ENCODE results near the gene PEAK3. TPM values are rescaled to one million over a fixed set of nuclear protein-coding genes. Genes with fewer than 3 reads are reported as not detected.

PEAK3 gene
- total and polyA plus RNA-seq, 4 donors: 0.88 to 1.5 (median 0.93) TPM; not detected in 1

DNA sequence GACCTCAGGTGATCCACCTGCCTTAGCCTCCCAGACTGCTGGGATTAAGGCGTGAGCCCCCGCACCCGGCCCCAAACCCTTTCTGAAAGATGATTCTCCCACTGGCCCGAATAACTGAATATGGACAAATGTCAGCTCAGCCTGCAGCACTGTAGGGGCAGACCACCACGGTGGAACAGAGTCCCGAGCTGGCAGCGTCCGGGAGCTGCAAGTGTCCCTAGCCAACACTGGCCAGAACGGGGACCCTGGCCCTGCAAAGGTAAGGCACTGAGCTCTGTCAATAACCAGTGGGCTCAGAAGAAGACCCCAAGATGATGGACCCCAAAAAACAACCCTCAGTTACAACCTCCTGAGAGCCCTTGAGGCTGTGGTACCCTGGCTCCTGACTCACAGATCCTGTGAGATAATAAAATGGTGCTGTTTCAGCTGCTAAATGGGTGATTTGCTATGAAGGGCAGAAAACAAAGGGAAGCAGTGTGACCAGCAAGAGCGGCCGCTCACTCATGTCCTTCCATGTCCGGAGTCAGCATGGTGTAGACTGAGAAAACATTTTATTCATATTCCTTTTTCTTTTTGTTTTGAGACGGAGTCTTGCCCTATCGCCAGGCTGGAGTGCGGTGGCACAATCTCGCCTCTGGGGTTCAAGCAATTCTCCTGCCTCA is 44.9 kb upstream of the PEAK3 start:
- no peak for ATAC-seq (ENCODE audit: low FRiP score)
- no peak overlapping the region for H3K4me3 ChIP-seq (ENCODE audit: low read length in 2 of 2)
- no peaks in the 10 kb centered on the region for H3K9me3 ChIP-seq (ENCODE audit: control insufficient read depth, low read length)
- H3K27ac ChIP-seq (ENCODE audit: low read depth in 1 of 2, low read length in 2 of 2): no peak overlapping the region
- DNase-seq: no peak
- 85 to 89% methylated on average over 16 of the region's 16 CpGs for WGBS, 2 donors
- intact Hi-C loops (cut with DNase I): loop anchor here in 1 of 2 donors (5.0 kb wide), 1 partner anchor 60 kb away; no protein-coding TSS in a partner anchor
- no peaks in the 10 kb centered on the region for H3K27me3 ChIP-seq (ENCODE audit: control insufficient read depth in 1 of 2, insufficient read depth in 2 of 2, low read length in 1 of 2)
- H3K4me1 ChIP-seq (ENCODE audit: control insufficient read depth in 1 of 2, insufficient read depth in 2 of 2, low read length in 2 of 2): no peaks in the 10 kb centered on the region
- no peaks in the 10 kb centered on the region for H3K36me3 ChIP-seq (ENCODE audit: control insufficient read depth in 1 of 2, insufficient read depth in 2 of 2, low read length in 1 of 2)

DNA sequence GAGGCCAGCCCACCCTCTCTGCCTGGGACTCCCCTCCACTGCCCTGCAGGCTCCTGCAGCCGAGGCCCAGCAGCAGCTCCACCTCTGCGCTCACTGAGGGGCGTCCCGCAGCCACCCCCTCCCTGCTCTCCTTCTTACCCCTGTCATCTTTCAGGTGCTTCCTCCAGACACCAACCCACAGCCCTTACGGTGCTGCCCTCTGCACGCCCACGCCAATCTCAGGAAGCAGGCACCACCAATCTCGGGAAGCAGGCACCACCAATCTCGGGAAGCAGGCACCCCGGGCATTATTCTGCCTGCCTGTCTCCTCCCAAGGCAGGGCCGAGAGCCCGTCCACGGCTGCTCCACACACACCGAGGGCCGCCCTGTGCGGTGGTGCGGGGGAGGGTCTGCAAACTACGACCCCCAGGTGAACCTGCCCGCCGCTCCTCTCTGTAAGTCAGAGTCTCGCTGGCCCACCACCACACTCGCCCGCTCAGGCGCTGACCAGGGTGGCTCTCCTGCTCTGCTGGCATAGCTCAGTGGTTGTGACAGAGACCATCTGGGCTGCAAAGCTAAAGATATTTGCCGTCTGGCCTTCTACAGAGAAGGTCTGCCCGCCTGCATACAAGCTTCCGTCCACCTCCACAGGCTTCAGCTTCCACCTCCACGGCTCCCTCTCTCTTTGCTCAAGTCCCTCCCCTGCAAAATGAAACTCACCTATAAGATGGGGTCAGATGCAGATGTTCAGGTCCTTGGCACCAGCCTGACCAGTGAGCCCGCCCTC is 43.5 kb upstream of the PEAK3 start:
- WGBS, 2 donors: 82% methylated on average over 29 of the region's 29 CpGs
- ATAC-seq (ENCODE audit: low FRiP score) (no peak), DNase-seq (no peak)
- no peak overlapping the region for H3K4me3 ChIP-seq (ENCODE audit: low read length in 2 of 2)
- intact Hi-C loops (cut with DNase I): loop anchor here in 1 of 2 donors (5.0 kb wide), 1 partner anchor 58 kb away; no protein-coding TSS in a partner anchor
- no peaks in the 10 kb centered on the region for H3K9me3 ChIP-seq (ENCODE audit: control insufficient read depth, low read length)
- no peak overlapping the region for H3K27ac ChIP-seq (ENCODE audit: low read depth in 1 of 2, low read length in 2 of 2)
- no peaks in the 10 kb centered on the region for H3K4me1 ChIP-seq (ENCODE audit: control insufficient read depth in 1 of 2, insufficient read depth in 2 of 2, low read length in 2 of 2)
- no peaks in the 10 kb centered on the region for H3K27me3 ChIP-seq (ENCODE audit: control insufficient read depth in 1 of 2, insufficient read depth in 2 of 2, low read length in 1 of 2)
- no peaks in the 10 kb centered on the region for H3K36me3 ChIP-seq (ENCODE audit: control insufficient read depth in 1 of 2, insufficient read depth in 2 of 2, low read length in 1 of 2)

DNA sequence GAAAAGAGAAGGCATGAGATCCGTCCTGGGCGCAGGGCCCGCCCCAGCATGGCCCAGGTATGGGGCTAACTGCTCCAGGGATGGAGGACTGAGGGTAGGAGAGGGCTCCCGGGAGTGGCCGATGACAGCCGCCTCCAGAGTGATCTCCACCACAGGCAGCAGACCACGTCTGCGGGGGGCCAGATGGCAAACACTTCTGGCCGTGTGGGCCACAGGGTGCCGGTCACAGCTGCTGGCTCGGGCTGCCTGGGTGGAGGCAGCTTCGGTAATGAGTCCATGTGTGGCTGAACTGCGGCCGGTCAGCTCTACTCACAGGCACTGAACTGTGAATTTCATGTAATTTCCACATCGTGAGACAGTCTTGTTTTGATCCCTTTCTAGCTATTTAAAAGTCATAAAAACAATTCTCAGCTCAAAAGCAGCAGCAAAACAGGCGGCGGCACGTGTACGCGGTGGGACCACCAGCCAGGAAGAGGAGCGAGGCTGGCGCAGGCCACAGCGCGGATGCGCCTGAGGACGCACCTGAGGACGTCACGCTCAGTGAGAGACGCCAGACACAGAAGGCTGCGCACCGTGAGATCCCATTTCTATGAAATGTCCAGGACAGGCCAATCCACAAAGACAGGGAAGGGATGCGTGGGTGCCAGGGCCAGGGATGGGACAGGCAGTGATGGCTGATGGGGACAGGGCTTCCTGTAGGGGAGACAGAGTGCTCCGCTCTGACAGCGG is 42.4 kb upstream of the PEAK3 start:
- H3K27ac ChIP-seq (ENCODE audit: low read depth in 1 of 2, low read length in 2 of 2): no peak overlapping the region
- H3K36me3 ChIP-seq (ENCODE audit: control insufficient read depth in 1 of 2, insufficient read depth in 2 of 2, low read length in 1 of 2): no peaks in the 10 kb centered on the region
- ATAC-seq (ENCODE audit: low FRiP score): no peak
- WGBS, 2 donors: 86 to 88% methylated on average over 34 of the region's 34 CpGs
- H3K27me3 ChIP-seq (ENCODE audit: control insufficient read depth in 1 of 2, insufficient read depth in 2 of 2, low read length in 1 of 2): no peaks in the 10 kb centered on the region
- no peak for DNase-seq
- no peaks in the 10 kb centered on the region for H3K4me1 ChIP-seq (ENCODE audit: control insufficient read depth in 1 of 2, insufficient read depth in 2 of 2, low read length in 2 of 2)
- intact Hi-C loops (cut with DNase I): no loop called here
- no peak overlapping the region for H3K4me3 ChIP-seq (ENCODE audit: low read length in 2 of 2)
- H3K9me3 ChIP-seq (ENCODE audit: control insufficient read depth, low read length): no peaks in the 10 kb centered on the region

DNA sequence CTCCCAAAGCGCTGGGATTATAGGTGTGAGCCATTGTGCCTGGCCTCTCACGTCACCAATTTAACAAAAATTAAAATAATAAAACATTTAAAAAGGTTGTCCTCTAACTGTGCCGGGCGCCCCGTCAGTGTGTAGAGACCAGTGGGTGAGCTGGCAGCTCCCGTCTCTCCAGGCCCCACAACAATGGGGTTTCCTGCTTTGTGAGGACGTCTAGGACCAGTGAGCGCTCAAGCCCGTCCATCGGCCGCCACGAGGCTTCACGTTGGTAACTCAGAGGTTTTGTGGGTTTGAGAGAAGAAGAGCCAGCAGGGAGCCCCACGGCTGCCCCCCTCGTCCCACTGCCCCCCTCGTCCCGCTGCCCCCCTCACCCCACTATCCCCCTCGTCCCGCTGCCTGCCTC is 41.7 kb upstream of the PEAK3 start:
- Histone ChIP-seq H3K9me3 (ENCODE audit: control insufficient read depth, low read length) (no peaks in the 10 kb centered on the region), H3K36me3 (ENCODE audit: control insufficient read depth in 1 of 2, insufficient read depth in 2 of 2, low read length in 1 of 2) (no peaks in the 10 kb centered on the region), H3K27me3 (ENCODE audit: control insufficient read depth in 1 of 2, insufficient read depth in 2 of 2, low read length in 1 of 2) (no peaks in the 10 kb centered on the region), H3K4me3 (ENCODE audit: low read length in 2 of 2) (no peak overlapping the region), H3K4me1 (ENCODE audit: control insufficient read depth in 1 of 2, insufficient read depth in 2 of 2, low read length in 2 of 2) (no peaks in the 10 kb centered on the region), H3K27ac (ENCODE audit: low read depth in 1 of 2, low read length in 2 of 2) (no peak overlapping the region)
- 91 to 93% methylated on average over 19 of the region's 19 CpGs for WGBS, 2 donors
- DNase-seq (no peak), ATAC-seq (ENCODE audit: low FRiP score) (no peak)
- intact Hi-C loops (cut with DNase I): no loop called here

DNA sequence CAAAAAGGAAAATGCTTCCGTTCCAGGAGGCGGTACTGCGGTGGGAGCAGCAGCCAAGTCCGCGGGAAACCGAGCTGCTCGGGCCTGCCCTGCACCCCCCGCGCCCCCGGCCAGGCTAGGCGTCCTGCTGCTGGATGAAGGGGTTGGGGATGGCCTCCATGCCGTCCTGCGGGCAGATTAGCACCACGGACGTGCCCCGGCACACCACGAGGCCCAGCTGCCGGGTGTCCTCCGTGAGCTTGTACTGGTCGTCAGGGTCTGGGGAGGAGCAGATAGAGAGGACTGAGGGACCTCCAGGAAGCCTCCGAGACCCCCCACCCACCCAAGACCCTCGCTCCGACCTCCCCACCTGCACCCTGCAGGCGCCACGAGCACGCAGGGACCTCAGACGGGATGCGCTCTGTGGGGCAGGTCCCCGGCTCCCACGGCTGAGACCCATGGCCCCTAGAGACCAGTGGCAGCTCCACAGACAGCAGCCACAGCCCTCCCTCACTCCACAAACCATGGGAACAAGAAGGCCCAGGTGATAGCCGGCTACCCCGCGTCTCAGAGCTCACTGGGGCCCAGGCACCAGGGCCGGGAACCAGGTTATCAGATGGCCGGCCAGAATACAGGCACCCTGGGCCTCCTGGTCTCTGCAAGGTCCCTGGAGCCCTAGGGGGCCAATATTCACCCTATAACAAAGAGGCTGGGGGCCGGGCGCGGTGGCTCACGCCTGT is 39.7 kb upstream of the PEAK3 start:
- DNase-seq (no peak), ATAC-seq (ENCODE audit: low FRiP score) (no peak)
- Histone ChIP-seq H3K4me1 (ENCODE audit: control insufficient read depth in 1 of 2, insufficient read depth in 2 of 2, low read length in 2 of 2) (no peaks in the 10 kb centered on the region), H3K36me3 (ENCODE audit: control insufficient read depth in 1 of 2, insufficient read depth in 2 of 2, low read length in 1 of 2) (no peaks in the 10 kb centered on the region), H3K27me3 (ENCODE audit: control insufficient read depth in 1 of 2, insufficient read depth in 2 of 2, low read length in 1 of 2) (no peaks in the 10 kb centered on the region), H3K4me3 (ENCODE audit: low read length in 2 of 2) (no peak overlapping the region), H3K9me3 (ENCODE audit: control insufficient read depth, low read length) (no peaks in the 10 kb centered on the region), H3K27ac (ENCODE audit: low read depth in 1 of 2, low read length in 2 of 2) (no peak overlapping the region)
- WGBS, 2 donors: 87 to 90% methylated on average over 38 to 39 of the region's 39 CpGs
- intact Hi-C loops (cut with DNase I): no loop called here

DNA sequence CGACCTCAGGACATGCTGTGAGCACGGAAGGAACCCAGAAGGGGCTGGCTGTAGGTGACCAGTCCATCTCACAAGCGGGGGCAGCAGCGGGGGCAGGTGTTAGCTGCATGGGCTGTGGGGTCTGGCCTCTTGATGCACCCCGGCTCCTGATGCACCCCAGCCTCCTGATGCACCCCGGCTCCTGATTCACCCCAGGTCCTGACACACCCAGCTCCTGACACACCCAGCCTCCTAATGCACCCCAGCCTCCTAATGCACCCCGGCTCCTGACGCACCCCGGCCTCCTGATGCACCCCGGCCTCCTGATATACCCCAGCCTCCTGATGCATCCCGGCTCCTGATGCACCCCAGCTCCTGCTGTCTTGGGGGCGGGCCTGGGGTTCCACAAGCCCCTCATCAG is 39.0 kb upstream of the PEAK3 start:
- no peaks in the 10 kb centered on the region for H3K36me3 ChIP-seq (ENCODE audit: control insufficient read depth in 1 of 2, insufficient read depth in 2 of 2, low read length in 1 of 2)
- H3K4me3 ChIP-seq (ENCODE audit: low read length in 2 of 2): no peak overlapping the region
- H3K27me3 ChIP-seq (ENCODE audit: control insufficient read depth in 1 of 2, insufficient read depth in 2 of 2, low read length in 1 of 2): no peaks in the 10 kb centered on the region
- WGBS, 2 donors: 92 to 94% methylated on average over 10 to 12 of the region's 12 CpGs
- H3K4me1 ChIP-seq (ENCODE audit: control insufficient read depth in 1 of 2, insufficient read depth in 2 of 2, low read length in 2 of 2): no peaks in the 10 kb centered on the region
- no peaks in the 10 kb centered on the region for H3K9me3 ChIP-seq (ENCODE audit: control insufficient read depth, low read length)
- ATAC-seq (ENCODE audit: low FRiP score): no peak
- intact Hi-C loops (cut with DNase I): no loop called here
- no peak overlapping the region for H3K27ac ChIP-seq (ENCODE audit: low read depth in 1 of 2, low read length in 2 of 2)
- no peak for DNase-seq

DNA sequence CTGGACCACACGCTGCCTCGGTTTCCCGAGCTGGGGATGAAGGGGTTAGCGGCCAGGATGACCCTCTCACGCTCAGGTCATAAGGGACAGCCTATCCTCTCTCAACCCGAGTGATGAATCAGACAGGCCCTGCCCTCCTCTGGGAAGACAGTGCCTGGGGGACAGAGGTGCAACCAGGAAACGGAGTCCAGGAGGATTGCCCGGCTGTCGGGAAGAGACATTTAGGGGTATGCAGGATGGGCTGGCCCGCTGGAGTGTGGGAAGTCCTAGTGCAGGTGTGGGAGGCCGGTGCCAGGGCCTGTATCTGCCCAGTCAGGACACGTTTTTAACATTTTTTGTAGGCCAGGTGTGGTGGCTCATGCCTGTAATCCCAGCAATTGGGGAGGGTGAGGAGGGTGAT is 38.1 kb upstream of the PEAK3 start:
- Histone ChIP-seq H3K36me3 (ENCODE audit: control insufficient read depth in 1 of 2, insufficient read depth in 2 of 2, low read length in 1 of 2) (no peaks in the 10 kb centered on the region), H3K4me1 (ENCODE audit: control insufficient read depth in 1 of 2, insufficient read depth in 2 of 2, low read length in 2 of 2) (no peaks in the 10 kb centered on the region), H3K27me3 (ENCODE audit: control insufficient read depth in 1 of 2, insufficient read depth in 2 of 2, low read length in 1 of 2) (no peaks in the 10 kb centered on the region), H3K27ac (ENCODE audit: low read depth in 1 of 2, low read length in 2 of 2) (no peak overlapping the region), H3K9me3 (ENCODE audit: control insufficient read depth, low read length) (peaks cover 3% of the 10 kb centered on the region), H3K4me3 (ENCODE audit: low read length in 2 of 2) (no peak overlapping the region)
- WGBS, 2 donors: 81% methylated on average over 12 of the region's 12 CpGs
- DNase-seq: no peak
- intact Hi-C loops (cut with DNase I): no loop called here
- ATAC-seq (ENCODE audit: low FRiP score): no peak

DNA sequence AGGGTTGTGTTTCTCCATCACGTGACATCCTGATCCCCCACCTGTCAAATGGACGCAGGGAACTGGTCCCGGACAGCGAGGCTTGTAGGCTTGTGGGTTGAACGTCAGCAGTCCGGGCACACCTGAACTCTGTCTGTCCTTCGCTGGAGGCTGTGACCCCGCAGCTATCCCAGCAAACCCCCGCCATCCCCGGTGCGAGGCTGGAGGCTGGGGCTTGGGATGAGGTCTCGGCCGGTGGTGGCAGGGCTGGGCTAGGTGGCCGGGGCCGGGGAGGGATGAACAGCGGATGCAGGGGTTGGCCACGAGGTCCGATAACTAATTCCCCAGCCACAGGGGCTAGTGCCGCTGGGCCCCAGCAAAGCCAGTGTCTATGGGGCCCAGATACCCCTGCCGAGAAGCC is 37.6 kb upstream of the PEAK3 start:
- DNase-seq (no peak), ATAC-seq (ENCODE audit: low FRiP score) (no peak)
- Histone ChIP-seq H3K27ac (ENCODE audit: low read depth in 1 of 2, low read length in 2 of 2) (no peak overlapping the region), H3K27me3 (ENCODE audit: control insufficient read depth in 1 of 2, insufficient read depth in 2 of 2, low read length in 1 of 2) (no peaks in the 10 kb centered on the region), H3K36me3 (ENCODE audit: control insufficient read depth in 1 of 2, insufficient read depth in 2 of 2, low read length in 1 of 2) (no peaks in the 10 kb centered on the region), H3K9me3 (ENCODE audit: control insufficient read depth, low read length) (peaks cover 3% of the 10 kb centered on the region), H3K4me1 (ENCODE audit: control insufficient read depth in 1 of 2, insufficient read depth in 2 of 2, low read length in 2 of 2) (no peaks in the 10 kb centered on the region), H3K4me3 (ENCODE audit: low read length in 2 of 2) (no peak overlapping the region)
- intact Hi-C loops (cut with DNase I): no loop called here
- 92 to 93% methylated on average over 20 of the region's 20 CpGs for WGBS, 2 donors

Data from aorta (tissue), 5 donors.